K562 (cell line): Measurements from ENCODE around the gene ABHD16A. TPM values are rescaled to one million over a fixed set of nuclear protein-coding genes. Genes with fewer than 3 reads are reported as not detected.

ENCODE experiments used
- ATF7 ChIP-seq: fragments of 450-650 bp; IDR thresholded peaks from 2 replicates; pipeline ENCODE4 v1.7.1; 2014; ENCODE audit warnings: mild to moderate bottlenecking, moderate library complexity
- CSDE1 ChIP-seq, 2 experiments: fragments of 450-650 bp; IDR thresholded peaks; 2 replicates each; pipeline ENCODE4 v1.6.1; 2016; ENCODE audit warnings: mild to moderate bottlenecking in 1 of 2
- E2F4 ChIP-seq: sonication (generic); formaldehyde crosslinking; IDR thresholded peaks from 2 replicates; pipeline ENCODE4 v1.8.0; 2022; ENCODE audit warnings: mild to moderate bottlenecking, low read depth, missing genetic modification reagents
- JUND ChIP-seq, 2 experiments: IDR thresholded peaks; 2 replicates in 1 of 2; 3 replicates in 1 of 2; pipeline ENCODE4 v1.6.1; 2011; ENCODE audit warnings: borderline replicate concordance in 2 of 2, low read depth in 2 of 2, low read length in 2 of 2, improper control_type of control experiment in 1 of 2, missing biosample characterization in 1 of 2, missing genetic modification characterization in 1 of 2, missing genetic modification reagents in 1 of 2
- NCOA1 ChIP-seq: fragments of 450-650 bp; IDR thresholded peaks from 2 replicates; pipeline ENCODE4 v1.6.1; 2016; ENCODE audit warnings: low read depth
- PKNOX1 ChIP-seq: fragments of 450-650 bp; IDR thresholded peaks from 2 replicates; pipeline ENCODE4 v1.6.1; 2016
- PML ChIP-seq: IDR thresholded peaks from 2 replicates; pipeline ENCODE4 v1.6.1; 2012; ENCODE audit warnings: low read length, inconsistent platforms
- REST ChIP-seq, 2 experiments: fragments of 450-650 bp; formaldehyde crosslinking in 1 of 2; IDR thresholded peaks; 2 replicates each; pipeline versions ENCODE4 v1.4.0 to v1.6.1; 2014 to 2020; ENCODE audit warnings: mild to moderate bottlenecking in 2 of 2, borderline replicate concordance in 1 of 2, low read depth in 1 of 2
- SMAD4 ChIP-seq: fragments of 250-450 bp; sonication (Bioruptor Pico); conservative IDR thresholded peaks from 2 replicates; pipeline ENCODE4 v1.8.0; 2021; ENCODE audit warnings: inconsistent platforms, mild to moderate bottlenecking, moderate library complexity
- SPI1 ChIP-seq: IDR thresholded peaks from 2 replicates; pipeline ENCODE4 v1.6.1; 2011; ENCODE audit warnings: low read depth, low read length, control low read depth, borderline replicate concordance
- ZBTB12 ChIP-seq: fragments of 250-450 bp; sonication (Bioruptor Pico); IDR thresholded peaks from 2 replicates; pipeline ENCODE4 v1.4.0; 2020
- ZNF280B ChIP-seq: fragments of 250-450 bp; sonication (Bioruptor Pico); IDR thresholded peaks from 2 replicates; pipeline ENCODE4 v1.5.1; 2021; ENCODE audit warnings: mild to moderate bottlenecking
- polyA plus RNA-seq, 8 experiments: library from polyadenylated mRNA; depleted of rRNA in 4 of 8; stranded (reverse) in 5 of 8; unstranded in 3 of 8; fragments of >200 nt; fragmentation: Nextera tagmentation in 2 of 8; fragmentation: Illumina TruSeq in 1 of 8; extraction: Ambion mirVana in 2 of 8; extraction: Trizol in 1 of 8; gene quantifications; 2 replicates each; pipeline versions ENCODE4 v1.2.1 to v1.2.3, GENCODE V29; 2011 to 2014; ENCODE audit warnings: inconsistent platforms in 1 of 8, missing spikeins in 1 of 8
- total RNA-seq, 7 experiments: library from RNA; depleted of rRNA in 6 of 7; stranded (reverse); fragments of >200 nt in 6 of 7; fragmentation: Illumina TruSeq in 2 of 7; extraction: Trizol in 2 of 7; gene quantifications; 2 replicates each; pipeline versions ENCODE4 v1.2.1 to v1.2.3, GENCODE V29; 2011 to 2021; ENCODE audit warnings: low replicate concordance in 1 of 7

The ABHD16A gene
- total and polyA plus RNA-seq, 9 of the 15 experiments (the other 6 are each of a cell fraction or from before 2014, with no cell fraction given), result 25.8 to 120 (median 81.6) TPM

GRCh38 chr6:31657406-31658157 is 45.5 kb downstream of the ABHD16A start (continued):
- TF ChIP-seq REST (IDR thresholded peaks at IDR 0.05; ENCODE audit: borderline replicate concordance) (peak; percentile 60), REST (CRISPR knock-in tag; IDR thresholded peaks at IDR 0.05; ENCODE audit: low read depth) (no peak), PKNOX1 (peak; percentile 47; the same call in 1 of the 2 replicates), ZBTB12 (peak; percentile 35; the same call in 1 of the 2 replicates), NCOA1 (peak; percentile 40; the same call in 1 of the 2 replicates), SMAD4 (CRISPR knock-in tag) (peak; percentile 35; the same call in 1 of the 2 replicates), SPI1 (0 out of 2 replicates have a peak, but pooled peaks have one; percentile 38), ATF7 (peak; percentile 62), E2F4 (CRISPR knock-in tag) (no peak), PML (0 out of 2 replicates have a peak, but pooled peaks have one; percentile 43), JUND (IDR thresholded peaks at IDR 0.05; ENCODE audit: borderline replicate concordance, low read depth, low read length) (peak; percentile 41; the same call in 1 of the 2 replicates), JUND (tag; IDR thresholded peaks at IDR 0.05; ENCODE audit: borderline replicate concordance, low read depth, low read length) (no peak), ZNF280B (no peak), CSDE1 (IDR thresholded peaks at IDR 0.05) (no peak)
